Esophagus (tissue), 2 donors: ENCODE data around the gene HLA-DQA1. TPM values are rescaled to one million over a fixed set of nuclear protein-coding genes. Genes with fewer than 3 reads are reported as not detected.

Source experiments
- H3K27ac ChIP-seq, 2 donors: one replicate each; pipeline ENCODE4 v1.5.1; 2013; ENCODE audit warnings: low read depth in 2 of 2, mild to moderate bottlenecking in 2 of 2, inconsistent platforms in 1 of 2, low read length in 1 of 2, moderate library complexity in 1 of 2
- H3K27me3 ChIP-seq, 2 donors: one replicate each; pipeline ENCODE4 v1.6.1; 2013; ENCODE audit warnings: low read length in 2 of 2, control low read depth in 1 of 2, mild to moderate bottlenecking in 1 of 2; ENCODE audit not compliant: insufficient read depth in 2 of 2, control insufficient read depth in 1 of 2
- H3K36me3 ChIP-seq, 2 donors: one replicate each; pipeline ENCODE4 v1.6.1; 2013; ENCODE audit warnings: low read length in 1 of 2; ENCODE audit not compliant: control insufficient read depth in 2 of 2, insufficient read depth in 2 of 2
- H3K4me1 ChIP-seq, 2 donors: one replicate each; pipeline ENCODE4 v1.6.1; 2013; ENCODE audit warnings: low read length in 1 of 2; ENCODE audit not compliant: control insufficient read depth in 2 of 2, insufficient read depth in 2 of 2
- H3K4me3 ChIP-seq, 2 donors: one replicate each; pipeline ENCODE4 v1.5.1; 2013; ENCODE audit warnings: low read length in 2 of 2, mild to moderate bottlenecking in 2 of 2, low read depth in 1 of 2, moderate library complexity in 1 of 2
- H3K9me3 ChIP-seq, 2 donors: one replicate each; pipeline ENCODE4 v1.6.1; 2013; ENCODE audit warnings: mild to moderate bottlenecking in 2 of 2, low read depth in 1 of 2, low read length in 1 of 2, moderate library complexity in 1 of 2; ENCODE audit not compliant: control insufficient read depth in 2 of 2, insufficient read depth in 1 of 2
- WGBS, 2 donors: extraction: QIAGEN DNeasy Blood & Tissue Kit; methylation state at CpG; one replicate each; pipeline ENCODE4 v1.1.7; 2013; 5-methylcytosine and 5-hydroxymethylcytosine counted together
- polyA plus RNA-seq, 2 donors: library from polyadenylated mRNA; stranded (reverse); fragments of 200-250 nt; gene quantifications; one replicate each; pipeline ENCODE4 v1.2.3, GENCODE V29; 2013
- donor health status: healthy with polysubstance abuse.
- donor health status: Bipolar disorder and iron deficiency.

The HLA-DQA1 gene
- polyA plus RNA-seq, 2 donors = 2.8 to 42.9 TPM

GRCh38 chr6:32607263-32607987 lies 29.8 kb upstream of the HLA-DQA1 start:
- Histone ChIP-seq H3K27ac (no peak overlapping the region), H3K4me1 (no peaks in the 10 kb centered on the region), H3K36me3 (no peaks in the 10 kb centered on the region), H3K9me3 (no peaks in the 10 kb centered on the region), H3K4me3 (no peak overlapping the region), H3K27me3 (no peaks in the 10 kb centered on the region)
- 63 to 88% methylated on average over 2 to 3 of the region's 4 CpGs for WGBS, 2 donors

- whole genome bisulfite sequencing, 2 donors = 48% methylated on average over 2 of the region's 2 CpGs
- H3K36me3 ChIP-seq = no peaks in the 10 kb centered on the region
- no peak overlapping the region for H3K27ac ChIP-seq
- H3K9me3 ChIP-seq = no peaks in the 10 kb centered on the region
- H3K4me3 ChIP-seq = no peak overlapping the region
- H3K27me3 ChIP-seq = no peaks in the 10 kb centered on the region
- H3K4me1 ChIP-seq = no peaks in the 10 kb centered on the region
Measured at GRCh38 chr6:32607988-32608298, 29.3 kb upstream of the HLA-DQA1 start.

GRCh38 chr6:32608362-32608761 lies 28.8 kb upstream of the HLA-DQA1 start:
- no peak overlapping the region for H3K27ac ChIP-seq
- H3K4me3 ChIP-seq = no peak overlapping the region

GRCh38 chr6:32609391-32609730 lies 27.8 kb upstream of the HLA-DQA1 start:
- WGBS, 2 donors = 52 to 64% methylated on average over 3 of the region's 3 CpGs
- Histone ChIP-seq H3K36me3 (no peaks in the 10 kb centered on the region), H3K4me3 (no peak overlapping the region), H3K4me1 (no peaks in the 10 kb centered on the region), H3K27me3 (no peaks in the 10 kb centered on the region), H3K9me3 (no peaks in the 10 kb centered on the region), H3K27ac (no peak overlapping the region)

More at GRCh38 chr6:32608362-32608761, 28.8 kb upstream of the HLA-DQA1 start:
- Histone ChIP-seq H3K27me3 (no peaks in the 10 kb centered on the region), H3K36me3 (no peaks in the 10 kb centered on the region), H3K4me1 (no peaks in the 10 kb centered on the region), H3K9me3 (no peaks in the 10 kb centered on the region)
- 29 to 41% methylated on average over 3 of the region's 3 CpGs for WGBS, 2 donors

- no peaks in the 10 kb centered on the region for H3K9me3 ChIP-seq
- 9 to 14% methylated on average over 8 of the region's 8 CpGs for WGBS, 2 donors
- no peaks in the 10 kb centered on the region for H3K36me3 ChIP-seq
- no peak overlapping the region for H3K4me3 ChIP-seq
- no peaks in the 10 kb centered on the region for H3K27me3 ChIP-seq
- no peak overlapping the region for H3K27ac ChIP-seq
- no peaks in the 10 kb centered on the region for H3K4me1 ChIP-seq
Measured at GRCh38 chr6:32609731-32610640, 27.2 kb upstream of the HLA-DQA1 start.

- no peaks in the 10 kb centered on the region for H3K4me1 ChIP-seq
- H3K9me3 ChIP-seq = no peaks in the 10 kb centered on the region
- H3K27me3 ChIP-seq = no peaks in the 10 kb centered on the region
- H3K27ac ChIP-seq = no peak overlapping the region
- H3K36me3 ChIP-seq = no peaks in the 10 kb centered on the region
- no peak overlapping the region for H3K4me3 ChIP-seq
- 19 to 27% methylated on average over 3 of the region's 3 CpGs for WGBS, 2 donors
Measured at GRCh38 chr6:32610682-32611296, 26.4 kb upstream of the HLA-DQA1 start.

- no peak overlapping the region for H3K27ac ChIP-seq
- no peaks in the 10 kb centered on the region for H3K27me3 ChIP-seq
- H3K4me3 ChIP-seq = no peak overlapping the region
- no peaks in the 10 kb centered on the region for H3K9me3 ChIP-seq
- no peaks in the 10 kb centered on the region for H3K4me1 ChIP-seq
- 34 to 41% methylated on average over 6 of the region's 6 CpGs for WGBS, 2 donors
- no peaks in the 10 kb centered on the region for H3K36me3 ChIP-seq
Measured at GRCh38 chr6:32613475-32613874, 23.7 kb upstream of the HLA-DQA1 start.

- 2 to 40% methylated on average over 1 of the region's 1 CpG for WGBS, 2 donors
- H3K36me3 ChIP-seq = no peaks in the 10 kb centered on the region
- H3K4me3 ChIP-seq = no peak overlapping the region
- no peaks in the 10 kb centered on the region for H3K27me3 ChIP-seq
- no peak overlapping the region for H3K27ac ChIP-seq
- no peaks in the 10 kb centered on the region for H3K9me3 ChIP-seq
- H3K4me1 ChIP-seq = no peaks in the 10 kb centered on the region
Measured at GRCh38 chr6:32614366-32615081, 22.7 kb upstream of the HLA-DQA1 start.

GRCh38 chr6:32615885-32616532 lies 21.2 kb upstream of the HLA-DQA1 start:
- WGBS, 2 donors = 35 to 39% methylated on average over 3 of the region's 3 CpGs
- no peaks in the 10 kb centered on the region for H3K9me3 ChIP-seq
- H3K4me3 ChIP-seq = no peak overlapping the region
- H3K4me1 ChIP-seq = no peaks in the 10 kb centered on the region
- H3K27ac ChIP-seq = no peak overlapping the region
- H3K36me3 ChIP-seq = no peaks in the 10 kb centered on the region
- H3K27me3 ChIP-seq = no peaks in the 10 kb centered on the region
